ENCODE results near the gene NCF2.

The NCF2 gene

DNA sequence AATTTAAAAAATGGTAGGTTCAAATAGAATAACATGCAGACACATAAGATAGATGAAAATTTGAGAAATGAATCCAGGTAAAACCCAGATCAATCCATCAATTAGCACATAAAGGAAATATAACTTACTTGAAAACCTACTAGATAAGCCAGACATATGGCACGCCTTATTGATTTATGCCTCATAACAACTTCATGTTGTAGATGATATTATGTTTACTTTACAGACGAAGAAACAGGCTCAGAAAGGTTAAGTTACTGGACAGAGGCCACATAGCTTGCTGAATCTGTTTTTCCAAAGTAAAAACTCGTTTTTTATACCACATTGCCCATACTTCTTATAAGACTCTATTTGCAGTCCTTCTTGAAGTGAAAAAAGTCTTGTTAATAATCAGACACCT, 22.1 kb upstream of the NCF2 start:
- DNase-seq (ENCODE audit: low read depth), result no peak

GRCh38 chr1:183611021-183611420, 20.8 kb upstream of the NCF2 start:
- DNase-seq (ENCODE audit: low read depth), result no peak

DNA sequence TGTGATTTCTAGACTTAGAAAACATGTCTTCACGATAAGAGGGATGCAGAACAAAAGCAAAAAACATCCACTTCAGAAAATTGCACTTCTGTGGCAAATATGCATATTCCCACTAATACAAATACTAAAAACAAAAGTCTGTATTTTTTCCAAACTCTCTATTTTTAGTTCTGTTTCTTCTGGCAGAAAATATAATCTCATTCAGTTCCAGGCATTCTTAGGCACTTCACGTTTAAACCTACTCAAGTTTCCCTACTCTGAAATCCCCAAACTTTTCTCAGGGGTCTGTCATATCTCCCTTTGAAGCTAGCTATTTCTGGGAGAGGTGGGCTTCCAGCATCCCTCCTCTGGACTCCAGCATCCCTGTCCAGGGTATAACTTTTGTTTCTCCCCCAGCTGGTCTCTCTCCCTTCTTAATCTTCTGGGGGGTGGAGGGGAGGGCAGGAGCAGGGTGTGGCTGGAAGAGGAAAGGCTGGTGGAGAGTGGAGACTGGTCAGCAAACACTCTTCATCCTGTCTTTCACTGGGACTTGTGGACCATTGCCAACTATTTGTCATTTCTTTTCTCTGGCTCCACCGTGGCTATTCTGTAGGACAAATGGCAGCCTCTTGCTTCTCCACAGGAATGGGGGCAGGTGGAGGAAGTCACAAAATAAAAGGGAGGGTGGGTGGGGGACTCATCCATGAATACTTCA, 19.6 kb upstream of the NCF2 start:
- no peak for DNase-seq (ENCODE audit: low read depth)

DNA sequence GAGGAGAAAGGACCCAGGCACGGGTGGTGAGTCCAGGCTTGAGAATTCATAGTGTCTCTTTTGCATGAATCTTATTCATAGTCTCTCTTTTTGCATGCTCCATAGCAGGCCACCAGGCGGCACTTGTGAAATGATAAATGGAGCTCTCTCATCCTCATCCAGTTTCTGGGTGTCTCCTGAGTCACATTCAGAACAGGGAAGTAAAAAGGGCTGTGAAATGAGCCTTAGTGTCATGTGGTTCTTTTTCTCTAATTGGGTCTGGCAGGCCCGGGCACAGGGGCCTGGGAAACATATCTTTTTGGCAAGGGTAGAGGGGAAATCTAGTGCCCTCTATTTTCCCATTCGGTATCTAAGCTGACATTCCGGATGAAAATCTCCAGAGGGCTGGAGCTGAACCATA, 19.1 kb upstream of the NCF2 start:
- DNase-seq (ENCODE audit: low read depth), result no peak

DNA sequence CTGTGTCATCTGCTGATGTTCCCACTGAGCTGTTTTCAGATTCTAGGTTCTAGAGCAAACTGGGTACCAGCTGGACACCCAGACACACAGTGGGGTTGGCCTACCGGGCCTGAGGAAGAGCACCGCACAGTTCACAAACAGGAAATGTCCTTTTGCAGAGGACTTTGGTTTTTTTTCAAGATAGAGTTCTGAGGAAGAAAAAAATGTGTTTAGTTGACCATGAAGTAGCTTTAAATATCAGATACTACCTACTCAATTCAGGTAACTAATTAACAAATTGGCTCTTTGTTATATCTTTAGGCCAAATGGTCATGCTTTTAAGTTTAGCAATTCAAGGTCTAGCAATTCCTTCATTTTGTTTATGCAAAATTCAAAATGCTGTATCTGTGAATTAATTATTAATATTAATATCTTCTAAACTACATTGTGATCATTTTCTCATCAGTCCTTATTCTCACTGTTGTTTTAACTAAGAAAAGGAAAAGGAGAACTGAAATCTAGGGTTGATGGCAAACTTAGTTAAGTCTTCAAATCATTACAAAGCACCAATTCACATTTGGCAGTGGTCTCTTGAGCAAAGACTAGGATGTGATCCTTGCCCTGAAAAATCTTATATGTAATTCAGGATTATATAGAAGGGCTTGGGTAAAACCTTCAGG, 17.2 kb upstream of the NCF2 start:
- no peak for DNase-seq (ENCODE audit: low read depth)

GRCh38 chr1:183605904-183606303, 15.6 kb upstream of the NCF2 start:
- no peak for DNase-seq (ENCODE audit: low read depth)

GRCh38 chr1:183604815-183605214, 14.6 kb upstream of the NCF2 start:
- no peak for DNase-seq (ENCODE audit: low read depth)

DNA sequence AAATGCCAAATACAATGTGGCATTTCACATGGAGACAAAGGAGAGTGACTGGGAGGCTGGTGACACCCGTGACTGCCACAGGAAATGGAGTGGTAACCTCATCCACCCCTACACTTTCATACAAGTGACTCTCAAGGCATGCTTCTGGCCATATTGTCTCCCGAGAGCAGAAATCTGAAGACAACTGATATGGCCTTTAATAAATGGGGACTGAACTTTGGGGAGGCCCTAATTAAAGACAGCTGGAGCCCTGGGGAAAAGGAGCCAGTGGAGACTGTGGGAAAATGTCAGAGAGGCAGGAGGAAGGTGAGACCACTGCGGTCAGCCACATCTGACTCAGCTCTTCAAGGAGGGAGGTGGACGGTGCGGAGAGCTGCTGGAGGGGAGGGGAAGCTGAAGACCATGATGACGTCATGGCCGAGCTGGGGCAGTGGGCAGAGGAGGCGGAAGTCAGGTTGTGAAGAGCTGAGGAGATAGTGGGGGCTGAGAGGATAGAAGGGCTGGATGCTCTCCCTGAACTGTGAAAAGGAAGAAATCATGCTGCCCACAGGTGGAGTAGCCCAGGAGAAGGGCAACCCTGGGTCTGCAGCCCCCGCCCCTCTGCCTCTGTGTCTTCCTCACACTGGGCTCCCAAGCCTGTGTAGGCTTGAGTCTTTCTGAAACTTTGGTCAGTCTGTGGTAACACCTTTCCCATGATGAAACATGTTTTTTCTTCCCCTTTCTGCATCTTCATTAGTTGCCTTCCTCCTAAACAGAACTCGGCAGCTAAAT, 14.0 kb upstream of the NCF2 start:
- no peak for DNase-seq (ENCODE audit: low read depth)

DNA sequence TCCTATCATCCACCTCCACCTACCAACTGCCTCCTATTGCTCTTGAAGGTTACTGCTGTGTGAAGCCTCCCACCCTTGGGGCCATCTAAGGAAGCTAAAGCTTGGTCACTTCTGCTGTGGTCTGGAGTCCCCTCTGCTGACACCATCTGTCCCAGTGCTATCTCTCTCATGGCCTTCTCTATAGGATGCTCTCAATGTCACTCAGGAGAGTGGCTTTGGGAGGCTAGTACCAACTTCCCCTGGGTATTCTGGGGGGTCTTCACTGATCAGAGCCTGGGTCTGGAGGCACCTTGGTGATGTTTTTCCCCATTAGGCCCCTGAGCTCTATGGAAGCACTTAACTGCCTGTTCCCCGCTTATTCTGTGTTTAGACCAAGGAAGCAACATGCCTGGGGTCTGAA, 12.3 kb upstream of the NCF2 start:
- DNase-seq (ENCODE audit: low read depth), result no peak

- no peak for DNase-seq (ENCODE audit: low read depth)
Observed at GRCh38 chr1:183600634-183601033, 10.4 kb upstream of the NCF2 start.

DNA sequence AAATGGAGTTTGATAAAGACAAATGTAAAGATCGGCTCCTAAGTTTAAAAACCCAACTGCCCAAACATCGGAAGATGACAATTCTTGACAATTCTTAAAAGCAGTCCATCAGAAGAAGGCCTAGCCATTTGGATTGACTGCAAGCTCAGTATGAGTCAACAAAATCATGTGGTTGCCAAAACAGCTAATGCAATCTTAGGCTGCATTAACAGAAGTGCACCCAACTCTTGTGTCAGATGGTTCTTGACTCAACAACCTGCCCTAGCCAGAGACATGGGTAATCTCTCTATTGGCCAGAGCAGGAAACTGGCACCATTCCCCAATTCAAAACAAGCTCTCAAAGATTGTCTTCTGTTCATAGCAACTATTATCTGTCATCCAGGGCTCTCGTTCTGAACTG, 9.9 kb upstream of the NCF2 start:
- DNase-seq (ENCODE audit: low read depth), result no peak

- DNase-seq (ENCODE audit: low read depth), result no peak
Observed at GRCh38 chr1:183598386-183598785, 8.1 kb upstream of the NCF2 start.

- DNase-seq (ENCODE audit: low read depth), result no peak
Observed at GRCh38 chr1:183597656-183598347, 7.5 kb upstream of the NCF2 start.

GRCh38 chr1:183596500-183596899, 6.2 kb upstream of the NCF2 start:
- DNase-seq (ENCODE audit: low read depth), result no peak

DNA sequence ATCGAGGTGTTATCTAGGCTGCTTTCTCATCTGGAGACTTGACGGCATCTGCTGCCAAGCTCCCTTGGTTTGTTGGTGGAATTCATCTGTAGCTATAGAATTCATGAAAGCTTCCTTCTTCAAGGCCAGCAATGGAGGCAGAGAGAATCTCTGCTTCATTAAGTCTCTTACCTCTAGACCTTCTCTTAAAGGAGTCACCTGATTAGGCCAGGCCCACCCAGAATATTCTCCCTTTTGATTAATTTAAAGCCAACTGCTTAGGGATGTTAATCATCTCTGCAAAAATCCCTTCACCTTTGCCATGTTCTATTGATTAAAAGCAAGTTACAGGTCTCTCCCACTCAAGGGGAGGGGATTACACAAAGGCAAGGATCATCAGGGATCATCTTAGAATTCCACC, 5.3 kb upstream of the NCF2 start:
- no peak for DNase-seq (ENCODE audit: low read depth)

GRCh38 chr1:183593356-183593755, 3.1 kb upstream of the NCF2 start:
- no peak for DNase-seq (ENCODE audit: low read depth)

DNA sequence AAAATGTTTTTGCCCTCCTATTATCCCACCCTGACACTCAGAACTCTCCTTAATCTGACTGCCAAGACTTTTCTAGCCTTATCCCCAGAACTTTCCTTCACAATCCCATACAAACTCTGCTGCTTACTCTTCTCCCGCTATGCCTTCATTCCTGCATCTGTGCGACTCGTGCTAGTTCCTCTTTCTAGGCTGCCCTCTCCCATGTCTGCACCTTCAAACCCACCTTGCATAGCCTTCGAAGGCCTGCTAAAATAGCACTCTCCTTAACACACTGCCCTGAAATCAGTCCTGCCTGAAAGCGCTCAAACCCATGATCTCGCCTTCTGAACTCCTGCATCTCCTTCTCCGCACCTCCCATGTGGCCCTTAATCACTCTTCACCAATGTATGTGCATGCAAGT, 2.5 kb upstream of the NCF2 start:
- no peak for DNase-seq (ENCODE audit: low read depth)

- no peak for DNase-seq (ENCODE audit: low read depth)
Observed at GRCh38 chr1:183589874-183590243, 400 bp downstream of the NCF2 start.

DNA sequence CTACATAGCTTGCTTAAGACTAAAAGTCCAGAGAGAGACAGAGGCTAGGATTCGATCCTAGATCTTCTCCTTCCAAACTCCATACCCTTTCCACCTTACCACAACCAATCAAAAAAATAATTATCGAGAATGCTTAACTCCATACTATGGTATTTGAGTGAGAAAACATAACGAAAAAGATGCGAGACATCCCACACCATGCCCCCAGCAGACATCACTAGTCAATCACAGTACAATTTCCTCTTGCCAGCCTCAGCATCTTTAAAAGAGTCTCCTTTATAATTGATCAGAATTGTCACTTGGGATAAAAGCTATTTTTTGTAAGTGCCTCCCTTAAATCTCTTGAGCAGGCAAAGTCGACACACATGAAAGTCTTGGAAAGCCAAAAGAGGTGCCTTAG, 875 bp downstream of the NCF2 start:
- no peak for DNase-seq (ENCODE audit: low read depth)

- DNase-seq (ENCODE audit: low read depth), result no peak
Observed at GRCh38 chr1:183588827-183589226, 1.4 kb downstream of the NCF2 start.

- no peak for DNase-seq (ENCODE audit: low read depth)
Observed at GRCh38 chr1:183586926-183587325, 3.3 kb downstream of the NCF2 start.

- DNase-seq (ENCODE audit: low read depth), result no peak
Observed at GRCh38 chr1:183586455-183586854, 3.8 kb downstream of the NCF2 start.

GRCh38 chr1:183585038-183585437, 5.2 kb downstream of the NCF2 start:
- DNase-seq (ENCODE audit: low read depth), result no peak
